Spleen (tissue), 11 donors: ENCODE data around the gene KLHL8. TPM values are rescaled to one million over a fixed set of nuclear protein-coding genes. Genes with fewer than 3 reads are reported as not detected.

ENCODE experiments used
- DNase-seq: peaks from one replicate; pipeline ENCODE4 v3.0.0-alpha.2; 2020
- H3K27ac ChIP-seq, 8 donors: fragments of 200-600 bp; sonication (generic) in 7 of 8; 1 replicate in 4 of 8; 2 replicates in 4 of 8; pipeline versions ENCODE4 v1.5.0 to v1.8.0; 2016 to 2021; ENCODE audit warnings: inconsistent platforms in 4 of 8, mild to moderate bottlenecking in 4 of 8, moderate library complexity in 1 of 8
- H3K27me3 ChIP-seq, 7 donors: fragments of 200-600 bp; sonication (generic) in 6 of 7; replicated peaks in 1 of 7; 1 replicate in 4 of 7; 2 replicates in 3 of 7; pipeline versions ENCODE4 v1.5.0 to v1.8.0; 2016 to 2021; ENCODE audit warnings: inconsistent platforms in 3 of 7, mild to moderate bottlenecking in 1 of 7
- H3K36me3 ChIP-seq, 6 donors: fragments of 200-600 bp; sonication (generic) in 5 of 6; 1 replicate in 4 of 6; 2 replicates in 2 of 6; pipeline versions ENCODE4 v1.5.0 to v1.8.0; 2016 to 2021; ENCODE audit warnings: inconsistent platforms in 2 of 6
- H3K4me1 ChIP-seq, 6 donors: fragments of 200-600 bp; sonication (generic) in 5 of 6; 1 replicate in 3 of 6; 2 replicates in 3 of 6; pipeline versions ENCODE4 v1.5.0 to v1.8.0; 2016 to 2021; ENCODE audit warnings: inconsistent platforms in 3 of 6
- H3K4me3 ChIP-seq, 8 donors: fragments of 200-600 bp; sonication (generic) in 7 of 8; 1 replicate in 4 of 8; 2 replicates in 4 of 8; pipeline versions ENCODE4 v1.5.0 to v1.8.0; 2016 to 2021; ENCODE audit warnings: inconsistent platforms in 4 of 8, mild to moderate bottlenecking in 4 of 8, moderate library complexity in 2 of 8
- H3K9me3 ChIP-seq, 8 donors: fragments of 200-600 bp; sonication (generic) in 7 of 8; 1 replicate in 4 of 8; 2 replicates in 4 of 8; pipeline versions ENCODE4 v1.5.0 to v1.8.0; 2016 to 2021; ENCODE audit warnings: inconsistent platforms in 4 of 8
- CTCF ChIP-seq, 11 experiments: fragments of 200-600 bp in 7 of 11; fragments of 450-650 bp in 4 of 11; sonication (generic) in 4 of 11; IDR thresholded peaks in 8 of 11; conservative IDR thresholded peaks in 3 of 11; 1 replicate in 7 of 11; 2 replicates in 4 of 11; pipeline versions ENCODE4 v1.4.0 to v1.8.0; 2016 to 2021; ENCODE audit warnings: antibody characterized with exemption in 11 of 11, inconsistent platforms in 4 of 11, mild to moderate bottlenecking in 1 of 11
- POLR2A ChIP-seq, 3 donors: fragments of 450-650 bp; IDR thresholded peaks; one replicate each; pipeline ENCODE4 v1.5.1; 2017; ENCODE audit warnings: antibody characterized with exemption in 3 of 3, mild to moderate bottlenecking in 1 of 3
- POLR2AphosphoS5 ChIP-seq, 3 donors: sonication (generic); formaldehyde crosslinking; IDR thresholded peaks; one replicate each; pipeline ENCODE4 v1.5.1; 2017; ENCODE audit warnings: antibody characterized with exemption in 3 of 3
- WGBS, 5 donors: extraction: QIAGEN DNeasy Blood & Tissue Kit in 3 of 5; methylation state at CpG; one replicate each; pipeline versions ENCODE4 v1.1.5 to v1.1.7; 2013 to 2018; 5-methylcytosine and 5-hydroxymethylcytosine counted together
- intact Hi-C: fragments of 100-400 bp; cut with DNase I; formaldehyde crosslinking; loops from one replicate; pipeline ENCODE4 v1.15.0; 2023; ENCODE audit warnings: low total_unique reads
- polyA plus RNA-seq, 3 donors: library from polyadenylated mRNA; stranded (reverse); fragments of 200-250 nt; gene quantifications; one replicate each; pipeline ENCODE4 v1.2.1, GENCODE V29; 2013
- total RNA-seq, 7 donors: library from RNA; depleted of rRNA in 3 of 7; stranded (reverse); fragments of >200 nt in 3 of 7; fragmentation: NEBNext Ultra II Directional in 4 of 7; extraction: Animal tissue kit (Norgen Biotek cat#: 25700) in 4 of 7; gene quantifications; one replicate each; pipeline versions ENCODE4 v1.1.0 to v1.2.1, GENCODE V29; 2016 to 2021
- donor health status: healthy with polysubstance abuse.
- donor health status: DM: no; HTN: no; CAD: no; lungs with moderate emphysema.
- donor health status: DM: no; HTN: no; CAD: no.
- donor health status: Bipolar disorder and iron deficiency.
- donor health status: healthy.
- donor health status: DM: no; HTN: no; CAD: no.
- donor health status: DM: yes; HTN: yes; CAD: no.

The KLHL8 gene
- total and polyA plus RNA-seq, 10 donors, result 2.6 to 17.6 (median 15.0) TPM

- Histone ChIP-seq H3K9me3 (no peaks in the 10 kb centered on the region), H3K4me3 (no peak overlapping the region), H3K4me1 (no peaks in the 10 kb centered on the region), H3K27me3 (no peaks in the 10 kb centered on the region), H3K27ac (no peak overlapping the region), H3K36me3 (peaks cover 0 to 4% (median 0%) of the 10 kb centered on the region in 6 donors)
- intact Hi-C loops, result no loop called here
- 93 to 98% (median 95%) methylated on average over 5 of the region's 5 CpGs for WGBS, 5 donors
- no peak for TF ChIP-seq POLR2AphosphoS5 (IDR thresholded peaks at IDR 0.05)
- no peak for TF ChIP-seq POLR2A (IDR thresholded peaks at IDR 0.05)
- no peak for TF ChIP-seq CTCF (IDR thresholded peaks at IDR 0.05 in 8 of 11, conservative IDR thresholded peaks at IDR 0.05 in 3 of 11)
- no peak for DNase-seq
Measured at GRCh38 chr4:87185146-87185870, 35.1 kb downstream of the KLHL8 start.

DNA sequence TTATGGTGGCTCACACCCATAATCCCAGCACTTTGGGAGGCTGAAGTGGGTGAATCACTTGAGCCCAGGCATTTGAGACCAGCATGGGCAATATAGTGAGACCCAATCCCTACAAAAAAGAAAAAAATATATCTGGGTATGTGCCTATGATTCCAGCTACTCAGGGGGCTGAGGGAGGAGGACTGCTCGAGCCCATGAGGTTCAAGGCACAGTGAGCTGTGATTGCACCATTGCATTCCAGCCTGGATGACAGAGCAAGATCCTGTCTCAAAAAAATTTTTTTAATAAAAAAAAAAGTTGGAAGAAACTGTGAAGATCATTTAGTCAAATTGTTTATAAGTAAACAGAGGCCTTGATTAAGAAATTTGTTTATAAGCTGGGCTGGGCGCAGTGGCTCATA lies 39.7 kb downstream of the KLHL8 start:
- Histone ChIP-seq H3K9me3 (no peaks in the 10 kb centered on the region), H3K27ac (no peak overlapping the region), H3K4me3 (no peak overlapping the region), H3K27me3 (no peaks in the 10 kb centered on the region), H3K4me1 (no peaks in the 10 kb centered on the region), H3K36me3 (peaks cover 0 to 32% (median 0%) of the 10 kb centered on the region in 6 donors)
- DNase-seq, result no peak
- intact Hi-C loops, result no loop called here
- 91 to 98% (median 97%) methylated on average over 2 of the region's 2 CpGs for WGBS, 5 donors
- no peak for TF ChIP-seq POLR2AphosphoS5 (IDR thresholded peaks at IDR 0.05)
- no peak for TF ChIP-seq CTCF (IDR thresholded peaks at IDR 0.05 in 8 of 11, conservative IDR thresholded peaks at IDR 0.05 in 3 of 11)
- no peak for TF ChIP-seq POLR2A (IDR thresholded peaks at IDR 0.05)

DNA sequence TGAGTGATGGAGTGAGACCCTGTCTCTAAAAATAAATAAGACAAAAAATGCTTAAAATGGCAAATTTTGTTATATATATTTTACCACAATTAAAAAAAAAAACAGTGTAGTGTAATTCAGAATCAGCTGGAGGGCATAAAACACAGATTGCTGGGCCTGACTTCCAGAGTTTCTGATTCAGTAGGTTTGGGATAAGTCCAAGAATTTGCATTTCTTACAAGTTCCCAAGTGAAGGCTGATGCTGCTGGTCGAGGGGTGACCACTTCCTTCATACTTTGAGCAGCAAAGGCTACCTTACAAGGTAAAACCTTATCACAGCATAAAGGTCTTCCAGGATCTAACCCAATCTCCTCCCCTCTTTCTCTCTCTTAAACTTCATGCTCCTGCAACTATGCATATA lies 40.7 kb downstream of the KLHL8 start:
- Histone ChIP-seq H3K27me3 (no peaks in the 10 kb centered on the region), H3K27ac (no peak overlapping the region), H3K9me3 (no peaks in the 10 kb centered on the region), H3K4me1 (no peaks in the 10 kb centered on the region), H3K36me3 (peaks cover 0 to 40% (median 0%) of the 10 kb centered on the region in 6 donors), H3K4me3 (no peak overlapping the region)
- DNase-seq, result no peak
- WGBS, 5 donors, result 61 to 71% (median 67%) methylated on average over 1 of the region's 1 CpG
- TF ChIP-seq CTCF (IDR thresholded peaks at IDR 0.05 in 8 of 11, conservative IDR thresholded peaks at IDR 0.05 in 3 of 11), result no peak
- intact Hi-C loops, result no loop called here

- intact Hi-C loops, result no loop called here
- Histone ChIP-seq H3K9me3 (no peaks in the 10 kb centered on the region), H3K36me3 (peaks cover 0 to 48% (median 2%) of the 10 kb centered on the region in 6 donors), H3K27ac (no peak overlapping the region), H3K4me1 (no peaks in the 10 kb centered on the region), H3K27me3 (no peaks in the 10 kb centered on the region), H3K4me3 (no peak overlapping the region)
- TF ChIP-seq POLR2AphosphoS5 (IDR thresholded peaks at IDR 0.05), result no peak
- TF ChIP-seq CTCF (IDR thresholded peaks at IDR 0.05 in 8 of 11, conservative IDR thresholded peaks at IDR 0.05 in 3 of 11), result no peak
- no peak for TF ChIP-seq POLR2A (IDR thresholded peaks at IDR 0.05)
- WGBS, 5 donors, result 93 to 100% (median 99%) methylated on average over 2 of the region's 2 CpGs
- DNase-seq, result no peak
Measured at GRCh38 chr4:87174672-87175071, 45.7 kb downstream of the KLHL8 start.
